Stimulated activated naive CD8-positive, alpha-beta T cell treated with anti-CD3 and anti-CD28 coated beads, Interleukin-15, Interleukin-2, amounts not matched to agents 100 ng/mL and 50 ng/mL, for 24 hours (primary cell): ENCODE results near the gene MARCHF5.
"Not testable (repeated sequence)": the region's sequence is repeated elsewhere in the genome, so short reads cannot be mapped to it uniquely, and the experiment has no call there.

Source experiments
- H3K27ac Mint-ChIP-seq: one replicate; pipeline ENCODE4 v1.8.0; 2021; ENCODE audit warnings: mild to moderate bottlenecking, mixed read lengths
- H3K27me3 Mint-ChIP-seq: one replicate; pipeline ENCODE4 v1.8.0; 2021; ENCODE audit warnings: mixed read lengths
- H3K36me3 Mint-ChIP-seq: one replicate; pipeline ENCODE4 v1.8.0; 2021; ENCODE audit warnings: low read depth, mixed read lengths
- H3K4me1 Mint-ChIP-seq: one replicate; pipeline ENCODE4 v1.8.0; 2021; ENCODE audit warnings: low read depth, mixed read lengths
- H3K4me3 Mint-ChIP-seq: one replicate; pipeline ENCODE4 v1.8.0; 2021; ENCODE audit warnings: mild to moderate bottlenecking, mixed read lengths
- H3K9me3 Mint-ChIP-seq: one replicate; pipeline ENCODE4 v1.8.0; 2021; ENCODE audit warnings: mixed read lengths

The MARCHF5 gene

DNA sequence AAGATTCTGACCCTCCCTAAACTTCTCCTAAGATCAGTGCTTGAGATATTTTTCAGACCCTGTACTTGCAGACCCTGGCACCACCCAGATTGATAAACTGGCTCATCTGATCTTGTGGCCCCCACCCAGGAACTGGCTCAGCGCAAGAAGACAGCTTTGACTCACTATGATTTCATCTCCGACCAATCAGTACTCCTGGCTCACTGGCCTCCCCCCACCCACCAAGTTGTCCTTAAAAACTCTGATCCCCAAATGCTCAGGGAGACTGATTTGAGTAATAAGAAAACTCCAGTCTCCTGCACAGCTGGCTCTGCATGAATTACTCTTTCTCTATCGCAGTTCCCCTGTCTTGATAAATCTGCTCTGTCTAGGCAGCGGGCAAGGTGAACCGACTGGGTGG lies 111.3 kb downstream of the MARCHF5 start:
- not testable (repeated sequence) for H3K27ac Mint-ChIP-seq, H3K9me3 Mint-ChIP-seq, H3K4me1 Mint-ChIP-seq, H3K27me3 Mint-ChIP-seq, H3K4me3 Mint-ChIP-seq, H3K36me3 Mint-ChIP-seq
